Measurements from ENCODE around the gene COL4A2.

DNA sequence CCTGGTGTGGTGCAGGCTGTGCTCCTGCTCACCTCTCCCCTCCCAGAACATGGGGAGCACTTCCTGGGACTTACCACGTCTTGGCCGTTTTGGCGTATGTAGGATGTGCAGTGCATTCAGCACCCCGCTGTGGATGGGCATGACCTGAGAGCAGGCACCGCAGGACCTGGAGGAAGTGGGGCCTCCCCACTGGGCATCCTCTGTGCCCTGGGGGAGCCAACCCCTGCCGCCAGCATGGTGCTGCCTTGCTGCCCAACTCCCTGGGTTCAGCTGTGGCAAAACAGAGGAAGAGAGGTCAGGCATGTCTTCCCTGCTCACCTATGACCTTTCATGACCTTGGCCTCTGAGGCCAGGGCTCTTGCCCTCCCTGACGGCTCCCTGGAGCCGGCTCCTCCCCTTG, 150.9 kb downstream of the COL4A2 start:
- TF ChIP-seq CTCF (conservative IDR thresholded peaks at IDR 0.05; ENCODE audit: low read depth, low read length) (no peak), EZH2 (IDR thresholded peaks at IDR 0.05; ENCODE audit: low read length, unreplicated experiment) (no peak)
